ENCODE results near the gene EXOC4. TPM values are rescaled to one million over a fixed set of nuclear protein-coding genes. Genes with fewer than 3 reads are reported as not detected.
"Not testable (repeated sequence)": the region's sequence is repeated elsewhere in the genome, so short reads cannot be mapped to it uniquely, and the experiment has no call there.

EXOC4 gene
- total RNA-seq, 4 donors from 2014 or later, result 36.6 to 64.0 (median 57.4) TPM

DNA sequence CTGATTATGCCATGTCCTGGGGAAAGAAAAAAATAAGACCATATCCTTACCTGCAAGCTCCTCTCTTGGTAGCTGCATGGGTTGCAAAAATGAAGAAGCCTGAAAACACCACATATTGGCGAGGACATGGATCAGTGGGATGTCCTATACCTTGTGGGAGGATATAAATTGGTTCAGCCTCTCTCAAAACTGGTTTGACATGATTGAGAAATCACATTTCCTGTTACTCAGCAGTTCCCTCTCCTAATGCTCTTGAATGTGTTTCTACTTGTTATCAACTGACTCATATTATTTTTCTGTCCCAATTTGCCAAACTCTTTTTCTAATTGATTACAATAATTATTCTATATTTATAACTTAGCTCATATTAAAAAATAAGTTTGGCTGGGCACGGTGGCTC lies 380.2 kb downstream of the EXOC4 start:
- no peaks in the 10 kb centered on the region for H3K27me3 ChIP-seq
- H3K4me3 ChIP-seq, result no peak overlapping the region
- TF ChIP-seq POLR2AphosphoS5 (IDR thresholded peaks at IDR 0.05) (no peak), EP300 (IDR thresholded peaks at IDR 0.05) (no peak), POLR2A (IDR thresholded peaks at IDR 0.05; ENCODE audit: low read depth) (no peak)
- TF ChIP-seq, protein P1, sequence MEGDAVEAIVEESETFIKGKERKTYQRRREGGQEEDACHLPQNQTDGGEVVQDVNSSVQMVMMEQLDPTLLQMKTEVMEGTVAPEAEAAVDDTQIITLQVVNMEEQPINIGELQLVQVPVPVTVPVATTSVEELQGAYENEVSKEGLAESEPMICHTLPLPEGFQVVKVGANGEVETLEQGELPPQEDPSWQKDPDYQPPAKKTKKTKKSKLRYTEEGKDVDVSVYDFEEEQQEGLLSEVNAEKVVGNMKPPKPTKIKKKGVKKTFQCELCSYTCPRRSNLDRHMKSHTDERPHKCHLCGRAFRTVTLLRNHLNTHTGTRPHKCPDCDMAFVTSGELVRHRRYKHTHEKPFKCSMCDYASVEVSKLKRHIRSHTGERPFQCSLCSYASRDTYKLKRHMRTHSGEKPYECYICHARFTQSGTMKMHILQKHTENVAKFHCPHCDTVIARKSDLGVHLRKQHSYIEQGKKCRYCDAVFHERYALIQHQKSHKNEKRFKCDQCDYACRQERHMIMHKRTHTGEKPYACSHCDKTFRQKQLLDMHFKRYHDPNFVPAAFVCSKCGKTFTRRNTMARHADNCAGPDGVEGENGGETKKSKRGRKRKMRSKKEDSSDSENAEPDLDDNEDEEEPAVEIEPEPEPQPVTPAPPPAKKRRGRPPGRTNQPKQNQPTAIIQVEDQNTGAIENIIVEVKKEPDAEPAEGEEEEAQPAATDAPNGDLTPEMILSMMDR (IDR thresholded peaks at IDR 0.05), result no peak
- WGBS, result 40% methylated on average over 2 of the region's 2 CpGs
- H3K36me3 ChIP-seq, result peaks cover 0 to 14% (median 4%) of the 10 kb centered on the region in 4 donors
- intact Hi-C loops (cut with DNase I), result no loop called here
- no peaks in the 10 kb centered on the region for H3K4me1 ChIP-seq
- no peak overlapping the region for H3K27ac ChIP-seq (replicated peaks in 1 of 4)
- DNase-seq (ENCODE audit: extremely low spot score), result no peak
- no peaks in the 10 kb centered on the region for H3K9me3 ChIP-seq

DNA sequence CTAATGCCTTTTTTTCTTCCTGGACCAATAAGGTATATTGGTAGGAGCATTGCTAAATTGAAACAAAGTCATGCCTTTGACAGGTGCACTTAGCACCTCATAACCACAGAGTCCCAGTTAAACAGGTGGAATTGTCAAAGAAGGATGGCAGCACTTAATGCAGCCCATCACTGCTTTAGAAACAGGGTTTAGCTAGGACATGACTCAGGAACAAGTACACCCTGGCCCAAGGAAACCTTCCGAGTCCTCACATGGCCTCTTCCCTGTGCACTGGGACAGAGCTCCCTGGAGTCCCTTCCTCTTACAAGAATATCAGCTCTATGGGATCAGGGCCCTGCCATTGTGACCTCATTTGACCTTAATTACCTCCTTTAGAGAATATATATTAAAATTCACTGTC lies 382.7 kb downstream of the EXOC4 start:
- Histone ChIP-seq H3K36me3 (peaks cover 0 to 6% (median 1%) of the 10 kb centered on the region in 4 donors), H3K27ac (replicated peaks in 1 of 4) (no peak overlapping the region), H3K27me3 (no peaks in the 10 kb centered on the region), H3K9me3 (no peaks in the 10 kb centered on the region), H3K4me1 (no peaks in the 10 kb centered on the region), H3K4me3 (no peak overlapping the region)
- TF ChIP-seq EP300 (IDR thresholded peaks at IDR 0.05), result no peak
- TF ChIP-seq, protein P1 (IDR thresholded peaks at IDR 0.05), result no peak
- TF ChIP-seq POLR2A (IDR thresholded peaks at IDR 0.05; ENCODE audit: low read depth), result no peak
- TF ChIP-seq POLR2AphosphoS5 (IDR thresholded peaks at IDR 0.05), result no peak
- 100% methylated on average over 1 of the region's 1 CpG for WGBS
- DNase-seq (ENCODE audit: extremely low spot score), result no peak
- intact Hi-C loops (cut with DNase I), result no loop called here

DNA sequence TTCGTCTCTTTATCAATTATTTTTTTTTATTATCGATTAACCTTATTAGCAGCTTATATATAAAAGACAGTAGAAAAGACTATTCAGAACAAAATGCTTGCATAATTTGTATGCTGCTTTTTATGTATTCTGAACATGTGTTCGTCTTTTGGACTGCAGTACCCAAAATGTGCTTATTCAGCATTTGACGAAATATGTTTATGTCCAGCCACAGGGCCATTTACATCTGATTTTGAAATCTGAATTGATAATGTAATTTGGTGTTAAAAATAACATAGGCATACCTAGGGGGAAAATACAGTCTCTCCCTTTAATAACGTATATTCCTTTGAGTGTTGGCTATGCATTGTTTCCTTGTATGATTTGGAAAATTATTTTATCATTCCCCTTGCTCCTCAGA lies 386.0 kb downstream of the EXOC4 start:
- Histone ChIP-seq H3K27me3 (no peaks in the 10 kb centered on the region), H3K4me1 (no peaks in the 10 kb centered on the region), H3K9me3 (peaks cover 0 to 3% (median 1%) of the 10 kb centered on the region in 4 donors), H3K36me3 (no peaks in the 10 kb centered on the region), H3K4me3 (no peak overlapping the region), H3K27ac (replicated peaks in 1 of 4) (no peak overlapping the region)
- intact Hi-C loops (cut with DNase I), result no loop called here
- WGBS, result 95% methylated on average over 5 of the region's 5 CpGs
- DNase-seq (ENCODE audit: extremely low spot score), result no peak
- TF ChIP-seq POLR2A (IDR thresholded peaks at IDR 0.05; ENCODE audit: low read depth) (no peak), EP300 (IDR thresholded peaks at IDR 0.05) (no peak), POLR2AphosphoS5 (IDR thresholded peaks at IDR 0.05) (no peak)
- TF ChIP-seq, protein P1 (IDR thresholded peaks at IDR 0.05), result no peak

DNA sequence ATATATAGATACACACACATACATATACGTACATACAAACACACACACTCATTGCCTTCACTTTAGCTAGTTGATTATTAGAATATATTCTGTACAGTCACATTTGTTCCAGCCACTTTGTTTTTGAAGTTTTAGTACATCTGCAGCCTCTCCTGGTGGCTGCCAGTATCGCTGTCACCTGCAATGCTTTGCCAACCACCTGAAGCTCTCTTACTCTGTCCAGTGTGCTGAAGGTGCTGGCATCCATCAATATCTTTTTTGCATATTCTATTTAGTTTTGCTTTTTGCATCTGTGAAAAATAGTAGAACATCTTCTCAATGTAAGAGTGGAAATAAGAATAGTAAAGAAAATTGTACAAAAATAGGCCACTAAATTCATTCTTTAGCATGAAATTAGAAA lies 388.6 kb downstream of the EXOC4 start:
- H3K27me3 ChIP-seq, result no peaks in the 10 kb centered on the region
- H3K27ac ChIP-seq (replicated peaks in 1 of 4), result no peak overlapping the region
- H3K9me3 ChIP-seq, result peaks cover 0 to 12% (median 4%) of the 10 kb centered on the region in 4 donors
- no peaks in the 10 kb centered on the region for H3K36me3 ChIP-seq
- no peak for TF ChIP-seq EP300 (IDR thresholded peaks at IDR 0.05)
- TF ChIP-seq POLR2A (IDR thresholded peaks at IDR 0.05; ENCODE audit: low read depth), result no peak
- TF ChIP-seq, protein P1 (IDR thresholded peaks at IDR 0.05), result no peak
- TF ChIP-seq POLR2AphosphoS5 (IDR thresholded peaks at IDR 0.05), result no peak
- DNase-seq (ENCODE audit: extremely low spot score), result no peak
- 96% methylated on average over 2 of the region's 2 CpGs for WGBS
- peaks cover 0 to 10% (median 9%) of the 10 kb centered on the region in 4 donors for H3K4me1 ChIP-seq
- no peak overlapping the region for H3K4me3 ChIP-seq
- intact Hi-C loops (cut with DNase I), result no loop called here

DNA sequence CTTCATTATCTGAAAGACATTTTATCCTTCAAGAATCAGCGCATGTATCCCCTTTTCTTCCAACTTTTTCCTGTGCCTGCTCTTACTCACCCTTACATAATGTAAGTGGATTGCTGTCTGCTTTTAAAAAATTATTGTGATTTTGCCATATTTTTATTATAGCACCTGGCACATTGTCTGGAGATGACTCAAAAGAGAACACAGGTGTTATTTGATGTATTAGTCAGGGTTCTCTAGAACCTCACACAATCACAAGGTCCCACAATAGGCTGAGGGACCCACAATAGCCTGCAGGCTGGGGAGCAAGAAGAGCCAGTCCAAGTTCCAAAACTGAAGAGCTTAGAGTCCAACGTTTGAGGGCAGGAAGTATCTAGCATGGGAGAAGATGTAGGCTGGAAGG lies 390.0 kb downstream of the EXOC4 start:
- WGBS, result 95% methylated on average over 2 of the region's 2 CpGs
- no peak for TF ChIP-seq EP300 (IDR thresholded peaks at IDR 0.05)
- TF ChIP-seq POLR2AphosphoS5 (IDR thresholded peaks at IDR 0.05), result no peak
- TF ChIP-seq, protein P1 (IDR thresholded peaks at IDR 0.05), result no peak
- TF ChIP-seq POLR2A (IDR thresholded peaks at IDR 0.05; ENCODE audit: low read depth), result no peak
- no peak for DNase-seq (ENCODE audit: extremely low spot score)
- Histone ChIP-seq H3K27ac (replicated peaks in 1 of 4) (no peak overlapping the region), H3K4me3 (no peak overlapping the region), H3K27me3 (no peaks in the 10 kb centered on the region), H3K36me3 (no peaks in the 10 kb centered on the region), H3K9me3 (peaks cover 0 to 12% (median 4%) of the 10 kb centered on the region in 4 donors), H3K4me1 (peaks cover 0 to 16% (median 14%) of the 10 kb centered on the region in 4 donors)
- intact Hi-C loops (cut with DNase I), result no loop called here

DNA sequence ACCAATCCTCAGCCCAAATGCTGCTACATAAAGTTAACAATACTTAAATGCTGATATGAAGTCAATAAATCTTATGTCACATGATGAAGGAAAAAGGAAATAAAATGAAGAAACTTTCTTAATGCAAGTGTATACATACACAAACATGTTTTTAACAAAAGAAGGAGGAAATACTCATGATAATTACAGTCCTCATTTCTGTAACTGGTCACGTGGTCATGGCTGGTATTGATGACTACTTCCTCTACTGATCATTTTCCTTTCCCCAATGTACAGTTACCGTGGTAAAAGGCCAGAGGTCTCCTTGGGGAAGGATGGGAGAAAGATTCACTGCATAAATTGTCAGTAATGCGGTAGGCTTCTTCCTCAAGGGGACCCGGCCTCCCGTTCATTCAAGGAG lies 390.8 kb downstream of the EXOC4 start:
- H3K4me3 ChIP-seq; H3K27me3 ChIP-seq; H3K36me3 ChIP-seq; DNase-seq (ENCODE audit: extremely low spot score); H3K27ac ChIP-seq (replicated peaks in 1 of 4); intact Hi-C loops (cut with DNase I): not testable (repeated sequence)
- peaks cover 0 to 12% (median 4%) of the 10 kb centered on the region in 4 donors for H3K9me3 ChIP-seq
- WGBS, result 95% methylated on average over 5 of the region's 5 CpGs
- peaks cover 0 to 16% (median 14%) of the 10 kb centered on the region in 4 donors for H3K4me1 ChIP-seq
